H9 (cell line): ENCODE measurements around the gene MED12. TPM values are rescaled to one million over a fixed set of nuclear protein-coding genes. Genes with fewer than 3 reads are reported as not detected.

Experiments used
- DNase-seq: peaks from one replicate; pipeline ENCODE4 v3.0.0-alpha.2; 2017
- H2AFZ ChIP-seq: one replicate; pipeline ENCODE4 v1.6.1; 2013; ENCODE audit warnings: mild to moderate bottlenecking, low read length, control low read depth, moderate library complexity
- H2AK5ac ChIP-seq: 2 replicates; pipeline ENCODE4 v1.6.1; 2013; ENCODE audit warnings: low read length, control low read depth, mixed read lengths; ENCODE audit not compliant: insufficient read length
- H2BK120ac ChIP-seq: one replicate; pipeline ENCODE4 v1.6.1; 2013; ENCODE audit warnings: low read depth, mild to moderate bottlenecking, low read length, control low read depth, inconsistent platforms; ENCODE audit not compliant: poor library complexity, severe bottlenecking
- H2BK12ac ChIP-seq: 2 replicates; pipeline ENCODE4 v1.6.1; 2013; ENCODE audit warnings: low read length, control low read depth, mixed read lengths, low read depth; ENCODE audit not compliant: insufficient read length
- H2BK15ac ChIP-seq: 2 replicates; pipeline ENCODE4 v1.6.1; 2013; ENCODE audit warnings: low read depth, low read length, control low read depth
- H2BK20ac ChIP-seq: one replicate; pipeline ENCODE4 v1.6.1; 2013; ENCODE audit warnings: low read depth, mild to moderate bottlenecking, low read length, control low read depth, inconsistent platforms; ENCODE audit not compliant: poor library complexity, severe bottlenecking
- H2BK5ac ChIP-seq: 2 replicates; pipeline ENCODE4 v1.6.1; 2013; ENCODE audit warnings: low read length, control low read depth, mixed read lengths; ENCODE audit not compliant: insufficient read length
- H3K14ac ChIP-seq: 2 replicates; pipeline ENCODE4 v1.6.1; 2013; ENCODE audit warnings: low read length, control low read depth; ENCODE audit not compliant: insufficient read depth
- H3K18ac ChIP-seq: 2 replicates; pipeline ENCODE4 v1.6.1; 2013; ENCODE audit warnings: low read depth, mild to moderate bottlenecking, mixed read lengths, low read length, control low read depth; ENCODE audit not compliant: insufficient read length
- H3K23ac ChIP-seq: 2 replicates; pipeline ENCODE4 v1.6.1; 2013; ENCODE audit warnings: low read length, control low read depth, mixed read lengths, low read depth; ENCODE audit not compliant: insufficient read length
- H3K23me2 ChIP-seq: 2 replicates; pipeline ENCODE4 v1.6.1; 2013; ENCODE audit warnings: low read depth, mild to moderate bottlenecking, mixed read lengths, low read length, control low read depth; ENCODE audit not compliant: insufficient read length, poor library complexity, severe bottlenecking
- H3K27ac ChIP-seq: 2 replicates; pipeline ENCODE4 v1.5.1; 2013; ENCODE audit warnings: low read length, control low read depth, mixed read lengths, low read depth; ENCODE audit not compliant: insufficient read length
- H3K27me3 ChIP-seq: 2 replicates; pipeline ENCODE4 v1.6.1; 2013; ENCODE audit warnings: low read length, control low read depth, inconsistent platforms; ENCODE audit not compliant: insufficient read depth
- H3K4ac ChIP-seq: 2 replicates; pipeline ENCODE4 v1.6.1; 2013; ENCODE audit warnings: low read depth, mild to moderate bottlenecking, control low read depth, inconsistent platforms, low read length, moderate library complexity
- H3K4me1 ChIP-seq: 2 replicates; pipeline ENCODE4 v1.6.1; 2013; ENCODE audit warnings: low read length, control low read depth, inconsistent platforms; ENCODE audit not compliant: insufficient read depth
- H3K4me2 ChIP-seq: 2 replicates; pipeline ENCODE4 v1.6.1; 2013; ENCODE audit warnings: low read length, control low read depth, mixed read lengths; ENCODE audit not compliant: insufficient read length, insufficient read depth
- H3K56ac ChIP-seq: 2 replicates; pipeline ENCODE4 v1.6.1; 2013; ENCODE audit warnings: low read depth, mild to moderate bottlenecking, mixed read lengths, low read length, control low read depth; ENCODE audit not compliant: insufficient read length
- H3K79me1 ChIP-seq: 2 replicates; pipeline ENCODE4 v1.6.1; 2013; ENCODE audit warnings: low read depth, mild to moderate bottlenecking, moderate library complexity, low read length, control low read depth, inconsistent platforms; ENCODE audit not compliant: insufficient read depth, poor library complexity, severe bottlenecking
- H3K79me2 ChIP-seq: 2 replicates; pipeline ENCODE4 v1.6.1; 2013; ENCODE audit warnings: low read length, control low read depth, inconsistent platforms; ENCODE audit not compliant: insufficient read depth
- H3K9ac ChIP-seq: 2 replicates; pipeline ENCODE4 v1.6.1; 2013; ENCODE audit warnings: low read length, control low read depth, mixed read lengths; ENCODE audit not compliant: insufficient read length; ENCODE audit errors: extremely low read depth
- H3K9me3 ChIP-seq: one replicate; pipeline ENCODE4 v1.6.1; 2013; ENCODE audit warnings: low read depth, low read length, inconsistent platforms; ENCODE audit not compliant: control insufficient read depth
- H3T11ph ChIP-seq: one replicate; pipeline ENCODE4 v1.6.1; 2013; ENCODE audit warnings: mild to moderate bottlenecking, low read length, control low read depth, inconsistent platforms
- H4K20me1 ChIP-seq: one replicate; pipeline ENCODE4 v1.6.1; 2013; ENCODE audit not compliant: control insufficient read depth, insufficient read length, insufficient read depth
- H4K5ac ChIP-seq: 2 replicates; pipeline ENCODE4 v1.6.1; 2013; ENCODE audit warnings: low read depth, mild to moderate bottlenecking, mixed read lengths, low read length, control low read depth; ENCODE audit not compliant: insufficient read length
- H4K8ac ChIP-seq: replicated peaks from 2 replicates; pipeline ENCODE4 v1.6.1; 2013; ENCODE audit warnings: low read length, control low read depth, mixed read lengths, low read depth; ENCODE audit not compliant: insufficient read length
- H4K91ac ChIP-seq: 2 replicates; pipeline ENCODE4 v1.6.1; 2013; ENCODE audit warnings: low read depth, mild to moderate bottlenecking, moderate library complexity, mixed read lengths, low read length, control low read depth; ENCODE audit not compliant: insufficient read length
- H3K27ac Mint-ChIP-seq, 3 experiments: 2 replicates in 2 of 3; 3 replicates in 1 of 3; pipeline ENCODE4 v1.8.0; 2020 to 2021; ENCODE audit warnings: mixed read lengths in 3 of 3, mild to moderate bottlenecking in 1 of 3, moderate library complexity in 1 of 3
- H3K27me3 Mint-ChIP-seq: 2 replicates; pipeline ENCODE4 v1.8.0; 2021; ENCODE audit warnings: low read depth, mild to moderate bottlenecking, moderate library complexity, mixed read lengths
- H3K36me3 Mint-ChIP-seq, 3 experiments: 2 replicates in 2 of 3; 3 replicates in 1 of 3; pipeline ENCODE4 v1.8.0; 2020 to 2021; ENCODE audit warnings: low read depth in 3 of 3, mixed read lengths in 3 of 3; ENCODE audit not compliant: insufficient read depth in 1 of 3
- H3K4me1 Mint-ChIP-seq, 2 experiments: 2 replicates each; pipeline ENCODE4 v1.8.0; 2020; ENCODE audit warnings: mixed read lengths in 2 of 2
- H3K4me3 Mint-ChIP-seq, 2 experiments: 2 replicates in 1 of 2; 3 replicates in 1 of 2; pipeline ENCODE4 v1.8.0; 2020 to 2021; ENCODE audit warnings: mild to moderate bottlenecking in 2 of 2, mixed read lengths in 2 of 2, moderate library complexity in 1 of 2
- H3K9me3 Mint-ChIP-seq, 2 experiments: 2 replicates in 1 of 2; 3 replicates in 1 of 2; pipeline ENCODE4 v1.8.0; 2020; ENCODE audit warnings: mild to moderate bottlenecking in 2 of 2, mixed read lengths in 2 of 2, moderate library complexity in 1 of 2
- CTCF ChIP-seq: fragments of 200-600 bp; sonication (generic); conservative IDR thresholded peaks from 3 replicates; pipeline ENCODE4 v1.8.0; 2021; ENCODE audit warnings: antibody characterized with exemption, mild to moderate bottlenecking
- WGBS: extraction: QIAGEN DNeasy Blood & Tissue Kit; methylation state at CpG from one replicate; pipeline ENCODE4 v1.1.7; 2013; ENCODE audit warnings: missing lambda C conversion rate, low lambda C conversion rate, mixed read lengths; ENCODE audit not compliant: insufficient read length; ENCODE audit errors: extremely low coverage; 5-methylcytosine and 5-hydroxymethylcytosine counted together
- total RNA-seq: library from RNA; stranded (reverse); gene quantifications from 2 replicates; pipeline ENCODE4 v1.2.1, GENCODE V29; 2021

Gene MED12
- total RNA-seq, 1 experiment from 2014 or later, result 33.0 TPM

GRCh38 chrX:71131510-71131909, 13.1 kb downstream of the MED12 start:
- DNase-seq, result no peak
- no peaks in the 10 kb centered on the region for H3K23me2 ChIP-seq
- no peak overlapping the region for H4K8ac ChIP-seq
- H4K5ac ChIP-seq, result no peak overlapping the region
- no peak overlapping the region for H2AFZ ChIP-seq
- H2BK20ac ChIP-seq, result no peak overlapping the region
- no peak overlapping the region for H3K27ac Mint-ChIP-seq
- H3K56ac ChIP-seq, result no peak overlapping the region
- H3K9me3 ChIP-seq, result peaks cover 41% of the 10 kb centered on the region
- no peak overlapping the region for H3K27ac ChIP-seq
- peaks cover 2% of the 10 kb centered on the region for H3K27me3 Mint-ChIP-seq
- no peaks in the 10 kb centered on the region for H3K79me2 ChIP-seq
- H2AK5ac ChIP-seq, result no peak overlapping the region
- peaks cover 58 to 92% (median 79%) of the 10 kb centered on the region in 3 experiments for H3K36me3 Mint-ChIP-seq
- no peaks in the 10 kb centered on the region for H3K79me1 ChIP-seq
- H3K4ac ChIP-seq, result no peak overlapping the region
- H3K4me1 ChIP-seq, result no peaks in the 10 kb centered on the region
- no peak overlapping the region for H3K4me3 Mint-ChIP-seq
- no peak overlapping the region for H4K91ac ChIP-seq
- no peak overlapping the region for H2BK15ac ChIP-seq
- H3K4me2 ChIP-seq, result no peak overlapping the region
- H3K4me1 Mint-ChIP-seq, result 0 out of 4 replicates have a peak, but pooled peaks cover 0 to 5% of the 10 kb centered on the region in 2 experiments
- H3T11ph ChIP-seq, result no peak overlapping the region
- no peaks in the 10 kb centered on the region for H3K27me3 ChIP-seq
- TF ChIP-seq CTCF, result no peak
- no peak overlapping the region for H2BK120ac ChIP-seq
- no peak overlapping the region for H3K23ac ChIP-seq
- no peak overlapping the region for H3K14ac ChIP-seq
- no peak overlapping the region for H3K18ac ChIP-seq
- H3K9me3 Mint-ChIP-seq, result peaks cover 71 to 81% of the 10 kb centered on the region in 2 experiments
- no peak overlapping the region for H2BK5ac ChIP-seq
- H4K20me1 ChIP-seq, result no peaks in the 10 kb centered on the region
- no CpG with 5 or more reads among the region's 4 CpGs for WGBS
- no peak overlapping the region for H3K9ac ChIP-seq
- no peak overlapping the region for H2BK12ac ChIP-seq
